Gastroesophageal sphincter (tissue), 3 donors: Measurements from ENCODE around the gene BCL2L2.

Experiments
- CTCF ChIP-seq, 4 experiments: fragments of 200-600 bp in 2 of 4; fragments of 450-650 bp in 2 of 4; sonication (generic) in 1 of 4; IDR thresholded peaks; one replicate each; pipeline ENCODE4 v1.5.1; 2017 to 2019; ENCODE audit warnings: antibody characterized with exemption in 4 of 4, mild to moderate bottlenecking in 2 of 4, moderate library complexity in 2 of 4
- EP300 ChIP-seq: sonication (generic); formaldehyde crosslinking; IDR thresholded peaks from one replicate; pipeline ENCODE4 v1.6.1; 2017; ENCODE audit warnings: antibody characterized with exemption, mild to moderate bottlenecking
- POLR2AphosphoS5 ChIP-seq: sonication (generic); formaldehyde crosslinking; IDR thresholded peaks from one replicate; pipeline ENCODE4 v1.6.1; 2017; ENCODE audit warnings: antibody characterized with exemption

- TF ChIP-seq CTCF (IDR thresholded peaks at IDR 0.05) (peak in 3 of 4 experiments; percentile 78 to 88 (median 88)), POLR2AphosphoS5 (peak; percentile 67), EP300 (no peak)
Observed at GRCh38 chr14:23301288-23301968, 5.2 kb upstream of the BCL2L2 start.
